Spinal cord (tissue), 10 donors: ENCODE data around the gene GTF2F2. TPM values are rescaled to one million over a fixed set of nuclear protein-coding genes. Genes with fewer than 3 reads are reported as not detected.
"Not testable (repeated sequence)": the region's sequence is repeated elsewhere in the genome, so short reads cannot be mapped to it uniquely, and the experiment has no call there.

ENCODE experiments used
- DNase-seq, 6 donors: peaks; one replicate each; pipeline versions ENCODE4 v3.0.0 to v3.0.0-alpha.2; 2013 to 2015; ENCODE audit warnings: low spot score in 6 of 6, low read depth in 4 of 6
- H3K27ac ChIP-seq: one replicate; pipeline ENCODE4 v1.5.1; 2013; ENCODE audit warnings: low read depth, low read length, control low read depth
- H3K27me3 ChIP-seq: one replicate; pipeline ENCODE4 v1.6.1; 2013; ENCODE audit warnings: low read length; ENCODE audit not compliant: control insufficient read depth, insufficient read depth
- H3K36me3 ChIP-seq: one replicate; pipeline ENCODE4 v1.6.1; 2013; ENCODE audit warnings: low read length; ENCODE audit not compliant: control insufficient read depth, insufficient read depth
- H3K4me1 ChIP-seq: one replicate; pipeline ENCODE4 v1.6.1; 2013; ENCODE audit warnings: low read length; ENCODE audit not compliant: control insufficient read depth, insufficient read depth
- H3K4me3 ChIP-seq: one replicate; pipeline ENCODE4 v1.5.1; 2013; ENCODE audit warnings: low read depth, low read length, control low read depth
- H3K9me3 ChIP-seq: one replicate; pipeline ENCODE4 v1.6.1; 2013; ENCODE audit warnings: low read length; ENCODE audit not compliant: control insufficient read depth, insufficient read depth
- WGBS: methylation state at CpG from one replicate; pipeline ENCODE4 v1.1.5; 2013; ENCODE audit warnings: missing lambda C conversion rate; ENCODE audit not compliant: insufficient coverage; 5-methylcytosine and 5-hydroxymethylcytosine counted together
- polyA plus RNA-seq, 2 donors: library from polyadenylated mRNA; unstranded; fragments of 120-200 nt; gene quantifications; one replicate each; pipeline ENCODE4 v1.2.1, GENCODE V29; 2013; ENCODE audit not compliant: insufficient read length in 2 of 2
- total RNA-seq, 2 donors: library from RNA; depleted of rRNA in 1 of 2; stranded (reverse); fragments of 120-200 nt in 1 of 2; fragments of >200 nt in 1 of 2; gene quantifications; one replicate each; pipeline versions ENCODE4 v1.2.3 to v1.2.4, GENCODE V29; 2013 to 2014
- donor health status: healthy.

GTF2F2 gene
- total and polyA plus RNA-seq, 4 donors, result 24.7 to 34.1 (median 28.7) TPM

- no peaks in the 10 kb centered on the region for H3K27me3 ChIP-seq
- no peak for DNase-seq
- H3K4me3 ChIP-seq, result no peak overlapping the region
- H3K36me3 ChIP-seq, result no peaks in the 10 kb centered on the region
- H3K4me1 ChIP-seq, result no peaks in the 10 kb centered on the region
- no peaks in the 10 kb centered on the region for H3K9me3 ChIP-seq
- no peak overlapping the region for H3K27ac ChIP-seq
Observed at GRCh38 chr13:45240143-45240542, 119.8 kb downstream of the GTF2F2 start.

- no peaks in the 10 kb centered on the region for H3K9me3 ChIP-seq
- H3K27ac ChIP-seq, result no peak overlapping the region
- DNase-seq, result peak in 2 of 6 donors; percentile 22 to 25
- H3K27me3 ChIP-seq, result no peaks in the 10 kb centered on the region
- WGBS, result 33% methylated on average over 1 of the region's 3 CpGs
- H3K4me1 ChIP-seq, result no peaks in the 10 kb centered on the region
- no peak overlapping the region for H3K4me3 ChIP-seq
- no peaks in the 10 kb centered on the region for H3K36me3 ChIP-seq
Observed at GRCh38 chr13:45242070-45242469, 121.8 kb downstream of the GTF2F2 start.

- no peaks in the 10 kb centered on the region for H3K36me3 ChIP-seq
- no CpG with 5 or more reads among the region's 1 CpG for WGBS
- H3K27me3 ChIP-seq, result no peaks in the 10 kb centered on the region
- DNase-seq, result no peak
- no peaks in the 10 kb centered on the region for H3K4me1 ChIP-seq
- no peak overlapping the region for H3K4me3 ChIP-seq
- H3K9me3 ChIP-seq, result no peaks in the 10 kb centered on the region
- H3K27ac ChIP-seq, result no peak overlapping the region
Observed at GRCh38 chr13:45242524-45242923, 122.2 kb downstream of the GTF2F2 start.

GRCh38 chr13:45243077-45243476, 122.8 kb downstream of the GTF2F2 start:
- Histone ChIP-seq H3K4me1 (no peaks in the 10 kb centered on the region), H3K36me3 (no peaks in the 10 kb centered on the region), H3K27ac (no peak overlapping the region), H3K9me3 (no peaks in the 10 kb centered on the region), H3K4me3 (no peak overlapping the region), H3K27me3 (no peaks in the 10 kb centered on the region)
- 73% methylated on average over 4 of the region's 8 CpGs for WGBS
- DNase-seq, result no peak

- not testable (repeated sequence) for H3K27me3 ChIP-seq, H3K9me3 ChIP-seq, DNase-seq, H3K36me3 ChIP-seq, H3K4me1 ChIP-seq, H3K4me3 ChIP-seq, H3K27ac ChIP-seq
- 91% methylated on average over 5 of the region's 7 CpGs for WGBS
Observed at GRCh38 chr13:45244736-45245135, 124.4 kb downstream of the GTF2F2 start.

- no peaks in the 10 kb centered on the region for H3K27me3 ChIP-seq
- 96% methylated on average over 2 of the region's 3 CpGs for WGBS
Observed at GRCh38 chr13:45249662-45250061, 129.4 kb downstream of the GTF2F2 start.

GRCh38 chr13:45254396-45254795, 134.1 kb downstream of the GTF2F2 start:
- DNase-seq, result no peak
- WGBS, result 100% methylated on average over 1 of the region's 2 CpGs
- no peaks in the 10 kb centered on the region for H3K9me3 ChIP-seq
- H3K4me3 ChIP-seq, result no peak overlapping the region
- H3K27me3 ChIP-seq, result no peaks in the 10 kb centered on the region
- no peaks in the 10 kb centered on the region for H3K4me1 ChIP-seq
- H3K27ac ChIP-seq, result no peak overlapping the region
- H3K36me3 ChIP-seq, result peaks cover 4% of the 10 kb centered on the region

More at GRCh38 chr13:45249662-45250061, 129.4 kb downstream of the GTF2F2 start:
- Histone ChIP-seq H3K4me3 (no peak overlapping the region), H3K4me1 (no peaks in the 10 kb centered on the region), H3K36me3 (peaks cover 4% of the 10 kb centered on the region), H3K27ac (no peak overlapping the region), H3K9me3 (no peaks in the 10 kb centered on the region)
- DNase-seq, result no peak

GRCh38 chr13:45255247-45255987, 135.1 kb downstream of the GTF2F2 start:
- H3K9me3 ChIP-seq, result no peaks in the 10 kb centered on the region
- no peak for DNase-seq
- no peaks in the 10 kb centered on the region for H3K27me3 ChIP-seq
- H3K4me3 ChIP-seq, result no peak overlapping the region
- H3K36me3 ChIP-seq, result peaks cover 4% of the 10 kb centered on the region
- H3K4me1 ChIP-seq, result no peaks in the 10 kb centered on the region
- H3K27ac ChIP-seq, result no peak overlapping the region
- no CpG with 5 or more reads among the region's 1 CpG for WGBS

- H3K27me3 ChIP-seq, result no peaks in the 10 kb centered on the region
- no peaks in the 10 kb centered on the region for H3K9me3 ChIP-seq
- no CpG with 5 or more reads among the region's 1 CpG for WGBS
- DNase-seq, result no peak
- H3K4me1 ChIP-seq, result no peaks in the 10 kb centered on the region
- no peak overlapping the region for H3K4me3 ChIP-seq
- peaks cover 4% of the 10 kb centered on the region for H3K36me3 ChIP-seq
- H3K27ac ChIP-seq, result no peak overlapping the region
Observed at GRCh38 chr13:45256254-45256653, 135.9 kb downstream of the GTF2F2 start.

- Histone ChIP-seq H3K9me3 (no peaks in the 10 kb centered on the region), H3K4me3 (no peak overlapping the region), H3K4me1 (no peaks in the 10 kb centered on the region), H3K27ac (no peak overlapping the region), H3K36me3 (peaks cover 4% of the 10 kb centered on the region), H3K27me3 (no peaks in the 10 kb centered on the region)
- WGBS, result 92% methylated on average over 2 of the region's 4 CpGs
- DNase-seq, result no peak
Observed at GRCh38 chr13:45257638-45258333, 137.5 kb downstream of the GTF2F2 start.
